Epithelial cell of proximal tubule (primary cell): ENCODE data around the gene WDFY2. TPM values are rescaled to one million over a fixed set of nuclear protein-coding genes. Genes with fewer than 3 reads are reported as not detected.

Experiments used
- DNase-seq: peaks from one replicate; pipeline ENCODE4 v3.0.0-alpha.2; 2011; ENCODE audit warnings: low read depth
- H3K4me3 ChIP-seq: 2 replicates; pipeline ENCODE4 v1.5.1; 2011; ENCODE audit warnings: low read depth, mild to moderate bottlenecking, low read length
- total RNA-seq: library from RNA; depleted of rRNA; stranded (reverse); fragments of >200 nt; gene quantifications from 2 replicates; pipeline ENCODE4 v1.2.3, GENCODE V29; 2015
- TF ChIP-seq, protein P1 (sequence below): conservative IDR thresholded peaks from 2 replicates; pipeline ENCODE4 v1.5.1; 2012; ENCODE audit warnings: low read depth, mild to moderate bottlenecking, low read length

Gene WDFY2
- total RNA-seq, 1 donor from 2014 or later, result 5.1 TPM

- TF ChIP-seq, protein P1, sequence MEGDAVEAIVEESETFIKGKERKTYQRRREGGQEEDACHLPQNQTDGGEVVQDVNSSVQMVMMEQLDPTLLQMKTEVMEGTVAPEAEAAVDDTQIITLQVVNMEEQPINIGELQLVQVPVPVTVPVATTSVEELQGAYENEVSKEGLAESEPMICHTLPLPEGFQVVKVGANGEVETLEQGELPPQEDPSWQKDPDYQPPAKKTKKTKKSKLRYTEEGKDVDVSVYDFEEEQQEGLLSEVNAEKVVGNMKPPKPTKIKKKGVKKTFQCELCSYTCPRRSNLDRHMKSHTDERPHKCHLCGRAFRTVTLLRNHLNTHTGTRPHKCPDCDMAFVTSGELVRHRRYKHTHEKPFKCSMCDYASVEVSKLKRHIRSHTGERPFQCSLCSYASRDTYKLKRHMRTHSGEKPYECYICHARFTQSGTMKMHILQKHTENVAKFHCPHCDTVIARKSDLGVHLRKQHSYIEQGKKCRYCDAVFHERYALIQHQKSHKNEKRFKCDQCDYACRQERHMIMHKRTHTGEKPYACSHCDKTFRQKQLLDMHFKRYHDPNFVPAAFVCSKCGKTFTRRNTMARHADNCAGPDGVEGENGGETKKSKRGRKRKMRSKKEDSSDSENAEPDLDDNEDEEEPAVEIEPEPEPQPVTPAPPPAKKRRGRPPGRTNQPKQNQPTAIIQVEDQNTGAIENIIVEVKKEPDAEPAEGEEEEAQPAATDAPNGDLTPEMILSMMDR, result no peak
- no peak for DNase-seq
Observed at GRCh38 chr13:51613535-51613934, 29.3 kb downstream of the WDFY2 start.

DNA sequence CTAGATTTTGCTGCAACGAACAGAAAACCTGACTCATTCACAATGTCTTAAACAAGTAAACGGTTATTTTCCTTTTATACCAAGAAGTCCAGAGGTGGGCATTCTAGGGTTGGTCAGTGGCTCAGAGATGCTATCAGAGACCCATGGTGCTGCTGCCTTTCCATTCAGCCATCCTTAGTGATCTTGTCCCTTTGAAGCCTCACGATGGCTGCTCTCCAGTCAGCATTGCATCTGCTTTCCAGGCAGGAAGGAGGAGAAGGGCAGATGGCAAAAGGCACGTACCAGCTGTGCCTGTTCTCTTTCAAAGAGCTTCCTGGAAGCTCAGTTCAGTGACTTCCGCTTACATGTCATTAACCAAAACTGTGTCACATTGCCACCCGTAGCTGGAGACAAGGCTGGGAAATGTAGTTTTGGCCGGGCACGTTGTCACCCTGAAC lies 30.1 kb downstream of the WDFY2 start:
- H3K4me3 ChIP-seq, result no peak overlapping the region
- no peak for DNase-seq
- TF ChIP-seq, protein P1, result no peak

More at GRCh38 chr13:51613535-51613934, 29.3 kb downstream of the WDFY2 start:
- H3K4me3 ChIP-seq, result no peak overlapping the region

DNA sequence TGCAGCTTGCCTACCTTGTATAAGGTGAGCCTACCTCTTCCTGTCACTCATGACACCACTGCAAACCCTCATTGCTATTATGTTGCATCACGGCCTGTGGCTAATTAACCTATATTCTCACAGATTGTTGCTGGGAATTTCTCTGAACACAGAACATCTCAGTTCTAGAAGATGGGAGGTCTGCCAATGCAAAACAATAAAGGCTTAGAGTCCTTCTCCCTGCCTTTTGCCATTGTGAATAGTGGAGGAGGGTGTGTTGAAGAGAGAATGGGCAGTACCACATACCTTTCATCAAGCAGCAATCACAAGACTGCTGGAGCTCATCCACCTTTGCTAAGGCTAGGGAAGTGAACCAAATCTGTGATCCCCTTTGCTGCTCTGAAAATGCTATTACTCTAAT lies 34.4 kb downstream of the WDFY2 start:
- TF ChIP-seq, protein P1, result no peak
- no peak overlapping the region for H3K4me3 ChIP-seq
- no peak for DNase-seq

DNA sequence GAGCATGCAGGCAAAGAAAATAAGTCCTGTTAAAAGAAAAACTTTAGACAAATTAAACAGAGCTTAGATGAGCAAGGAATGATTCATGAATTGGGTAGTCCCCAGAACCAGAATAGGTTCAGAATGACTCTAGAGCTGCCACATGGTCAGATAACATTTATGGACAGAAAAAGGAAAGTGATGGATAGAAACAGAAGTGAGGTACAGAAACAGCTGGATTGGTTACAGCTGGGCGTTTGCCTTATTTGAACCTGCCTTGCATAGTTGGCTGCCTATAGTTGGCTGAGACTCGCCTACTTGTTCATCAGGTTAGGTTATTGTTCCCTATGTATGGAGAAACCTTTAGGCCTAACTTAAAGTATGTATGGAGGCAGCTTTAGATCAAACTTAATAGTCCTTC lies 35.4 kb downstream of the WDFY2 start:
- DNase-seq, result no peak
- no peak overlapping the region for H3K4me3 ChIP-seq
- TF ChIP-seq, protein P1, result no peak

DNA sequence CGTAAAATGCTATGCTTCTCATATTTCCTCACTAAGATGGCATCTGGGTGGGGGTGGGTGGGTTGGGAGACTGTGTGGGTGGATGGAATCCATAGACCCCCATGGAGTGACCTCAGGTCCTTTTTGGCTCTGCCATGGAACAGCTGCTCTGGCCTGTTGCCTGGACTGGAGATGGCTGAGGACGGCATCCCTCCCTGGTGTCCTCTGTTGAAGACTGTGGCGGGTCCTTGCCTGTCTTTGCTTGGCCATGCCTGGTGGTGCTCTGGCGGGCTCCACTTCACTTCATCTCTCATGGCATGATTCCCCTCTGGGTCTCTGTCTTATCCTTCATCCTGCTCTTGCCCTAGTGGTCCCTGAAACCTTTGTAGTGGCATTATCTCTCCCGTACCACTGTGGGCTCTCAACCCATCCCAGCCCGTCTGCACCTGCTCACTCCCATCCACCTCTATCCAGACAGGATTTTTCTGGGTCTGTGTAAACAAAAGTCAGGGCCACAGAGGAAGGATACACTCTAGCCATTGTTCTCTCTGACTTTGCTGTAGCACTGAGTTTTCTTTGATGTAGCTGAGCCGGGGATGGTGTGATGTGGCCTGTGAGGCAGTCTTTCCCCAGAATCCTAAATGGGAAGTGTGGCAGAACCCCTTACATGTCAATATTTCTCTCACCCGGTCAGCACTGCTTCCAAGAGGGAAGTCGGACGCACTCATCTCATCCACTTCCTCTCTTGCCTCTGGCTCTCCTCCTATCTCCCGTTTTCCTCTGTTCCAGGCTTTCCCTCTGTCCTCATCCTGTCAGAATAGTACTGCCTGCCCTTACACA lies 36.1 kb downstream of the WDFY2 start:
- DNase-seq, result no peak
- TF ChIP-seq, protein P1, result no peak

GRCh38 chr13:51621602-51622001 lies 37.3 kb downstream of the WDFY2 start:
- no peak for DNase-seq

More for the DNA sequence above, 36.1 kb downstream of the WDFY2 start:
- H3K4me3 ChIP-seq, result no peak overlapping the region

More at GRCh38 chr13:51621602-51622001, 37.3 kb downstream of the WDFY2 start:
- TF ChIP-seq, protein P1, result no peak
- no peak overlapping the region for H3K4me3 ChIP-seq
